NB4 (cell line): ENCODE results near the gene NECAB3.

Experiments
- MYC ChIP-seq: IDR thresholded peaks from 2 replicates; pipeline ENCODE4 v1.6.1; 2011; ENCODE audit warnings: low read depth, low read length
- POLR2A ChIP-seq: IDR thresholded peaks from 2 replicates; pipeline ENCODE4 v1.6.1; 2011; ENCODE audit warnings: mild to moderate bottlenecking; ENCODE audit not compliant: insufficient read length; ENCODE audit errors: extremely low read depth
- TF ChIP-seq, protein P1 (sequence below): IDR thresholded peaks from one replicate; pipeline ENCODE4 v1.5.1; 2012; ENCODE audit warnings: low read depth, low read length
- TF ChIP-seq, protein P2 (sequence below): IDR thresholded peaks from 2 replicates; pipeline ENCODE4 v1.6.1; 2011; ENCODE audit warnings: low read depth, low read length

DNA sequence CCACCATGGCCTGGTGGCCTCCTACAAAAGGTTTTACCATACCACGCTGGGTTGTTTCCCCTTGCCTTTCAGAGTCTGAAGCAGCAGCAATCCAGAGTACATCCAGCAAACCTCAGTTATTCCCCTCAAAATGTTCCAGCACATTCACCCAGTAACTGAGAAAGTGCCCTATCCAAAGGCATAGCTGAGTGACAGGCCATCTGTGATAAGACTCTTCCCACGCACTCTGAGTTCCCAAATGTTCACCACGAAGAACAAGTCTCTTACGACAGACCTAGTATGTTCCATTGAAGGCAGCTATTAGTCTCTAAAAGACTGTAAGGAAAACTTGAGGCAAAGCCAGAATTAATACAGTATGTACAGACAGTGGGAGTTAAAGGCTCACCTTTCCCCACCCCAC is 43.7 kb downstream of the NECAB3 start:
- TF ChIP-seq, protein P1, sequence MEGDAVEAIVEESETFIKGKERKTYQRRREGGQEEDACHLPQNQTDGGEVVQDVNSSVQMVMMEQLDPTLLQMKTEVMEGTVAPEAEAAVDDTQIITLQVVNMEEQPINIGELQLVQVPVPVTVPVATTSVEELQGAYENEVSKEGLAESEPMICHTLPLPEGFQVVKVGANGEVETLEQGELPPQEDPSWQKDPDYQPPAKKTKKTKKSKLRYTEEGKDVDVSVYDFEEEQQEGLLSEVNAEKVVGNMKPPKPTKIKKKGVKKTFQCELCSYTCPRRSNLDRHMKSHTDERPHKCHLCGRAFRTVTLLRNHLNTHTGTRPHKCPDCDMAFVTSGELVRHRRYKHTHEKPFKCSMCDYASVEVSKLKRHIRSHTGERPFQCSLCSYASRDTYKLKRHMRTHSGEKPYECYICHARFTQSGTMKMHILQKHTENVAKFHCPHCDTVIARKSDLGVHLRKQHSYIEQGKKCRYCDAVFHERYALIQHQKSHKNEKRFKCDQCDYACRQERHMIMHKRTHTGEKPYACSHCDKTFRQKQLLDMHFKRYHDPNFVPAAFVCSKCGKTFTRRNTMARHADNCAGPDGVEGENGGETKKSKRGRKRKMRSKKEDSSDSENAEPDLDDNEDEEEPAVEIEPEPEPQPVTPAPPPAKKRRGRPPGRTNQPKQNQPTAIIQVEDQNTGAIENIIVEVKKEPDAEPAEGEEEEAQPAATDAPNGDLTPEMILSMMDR = no peak
- TF ChIP-seq POLR2A (no peak), MYC (no peak)
- TF ChIP-seq, protein P2, sequence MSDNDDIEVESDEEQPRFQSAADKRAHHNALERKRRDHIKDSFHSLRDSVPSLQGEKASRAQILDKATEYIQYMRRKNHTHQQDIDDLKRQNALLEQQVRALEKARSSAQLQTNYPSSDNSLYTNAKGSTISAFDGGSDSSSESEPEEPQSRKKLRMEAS = no peak
